Caco-2 (cell line): ENCODE results near the gene OR51A2. TPM values are rescaled to one million over a fixed set of nuclear protein-coding genes. Genes with fewer than 3 reads are reported as not detected.

Source experiments
- BruUV-seq: library from RNA; stranded (reverse); fragments of 400-500 nt; replicated peaks from 2 replicates; lab custom pipeline; 2021; lab: Mats Ljungman, UMichigan
- CTCF ChIA-PET: fragments of 300-600 bp; sonication (Branson Sonifier 250); formaldehyde crosslinking; loops from one replicate; lab custom pipeline; 2022; ENCODE audit warnings: antibody characterized with exemption; lab: Charles Lee
- POLR2A ChIA-PET: fragments of 300-600 bp; sonication (Branson Sonifier 250); formaldehyde crosslinking; loops from one replicate; lab custom pipeline; 2022; ENCODE audit warnings: antibody characterized with exemption; lab: Charles Lee
- DNase-seq, 2 experiments: peaks; one replicate each; pipeline versions ENCODE4 v3.0.0 to v3.0.0-alpha.2; 2020 to 2022
- H3K27me3 ChIP-seq: replicated peaks from 2 replicates; pipeline ENCODE4 v1.6.0; 2011; ENCODE audit warnings: low read length; ENCODE audit not compliant: control insufficient read depth, insufficient read depth
- H3K36me3 ChIP-seq: 2 replicates; pipeline ENCODE4 v1.5.1; 2011; ENCODE audit warnings: low read length; ENCODE audit not compliant: control insufficient read depth, insufficient read depth
- H3K4me1 ChIP-seq: fragments of 250-450 bp; sonication (Bioruptor Pico); 2 replicates; pipeline ENCODE4 v1.5.1; 2020; ENCODE audit warnings: mild to moderate bottlenecking
- H3K4me3 ChIP-seq: 2 replicates; pipeline ENCODE4 v1.5.1; 2011; ENCODE audit warnings: low read depth, mild to moderate bottlenecking, control low read depth, low read length
- H3K9me3 ChIP-seq: fragments of 250-450 bp; sonication (Bioruptor Pico); 2 replicates; pipeline ENCODE4 v1.5.1; 2020; ENCODE audit warnings: mild to moderate bottlenecking, moderate library complexity
- H3K27ac Mint-ChIP-seq: one replicate; pipeline ENCODE4 v1.8.0; 2022; ENCODE audit warnings: mixed read lengths; ENCODE audit not compliant: unreplicated experiment
- H3K27me3 Mint-ChIP-seq: one replicate; pipeline ENCODE4 v1.8.0; 2022; ENCODE audit warnings: mixed read lengths; ENCODE audit not compliant: insufficient read depth, unreplicated experiment
- H3K36me3 Mint-ChIP-seq: one replicate; pipeline ENCODE4 v1.8.0; 2022; ENCODE audit warnings: mild to moderate bottlenecking, mixed read lengths; ENCODE audit not compliant: insufficient read depth, unreplicated experiment
- H3K4me1 Mint-ChIP-seq: one replicate; pipeline ENCODE4 v1.8.0; 2022; ENCODE audit warnings: low read depth, mixed read lengths; ENCODE audit not compliant: unreplicated experiment
- H3K4me3 Mint-ChIP-seq: one replicate; pipeline ENCODE4 v1.8.0; 2022; ENCODE audit warnings: mild to moderate bottlenecking, moderate library complexity, mixed read lengths; ENCODE audit not compliant: unreplicated experiment
- H3K9me3 Mint-ChIP-seq: one replicate; pipeline ENCODE4 v1.8.0; 2022; ENCODE audit warnings: mixed read lengths; ENCODE audit not compliant: unreplicated experiment
- CTCF ChIP-seq, 2 experiments: fragments of 200-600 bp in 1 of 2; IDR thresholded peaks; 1 replicate in 1 of 2; 2 replicates in 1 of 2; pipeline versions ENCODE4 v1.5.1 to v1.8.0; 2011 to 2022; ENCODE audit warnings: antibody characterized with exemption in 1 of 2, control low read depth in 1 of 2, inconsistent platforms in 1 of 2, low read depth in 1 of 2, low read length in 1 of 2, mild to moderate bottlenecking in 1 of 2, moderate library complexity in 1 of 2; ENCODE audit not compliant: insufficient read depth in 1 of 2, severe bottlenecking in 1 of 2, unreplicated experiment in 1 of 2
- intact Hi-C: fragments of 100-400 bp; cut with micrococcal nuclease; formaldehyde crosslinking; loops from one replicate; pipeline ENCODE4 v1.10.0; 2022; ENCODE audit not compliant: unreplicated experiment
- total RNA-seq: library from RNA; stranded (reverse); gene quantifications from 2 replicates; pipeline ENCODE4 v1.2.3, GENCODE V29; 2022

OR51A2 gene
- total RNA-seq, 1 experiment from 2014 or later = not detected

- no peaks in the 10 kb centered on the region for H3K9me3 Mint-ChIP-seq
- Histone ChIP-seq H3K9me3 (no peaks in the 10 kb centered on the region), H3K27me3 (no peaks in the 10 kb centered on the region), H3K4me1 (no peaks in the 10 kb centered on the region), H3K4me3 (no peak overlapping the region), H3K36me3 (no peaks in the 10 kb centered on the region)
- DNase-seq = no peak
- BruUV-seq = no TSS peak
- no peaks in the 10 kb centered on the region for H3K4me1 Mint-ChIP-seq
- CTCF ChIA-PET = interaction anchor here (0.7 to 1.4 kb wide), 4 partner anchors 203 to 383 kb away, joined by 3 to 8 read pairs (median 3); partner anchors contain the start of genes OR51D1, OR51E2 and TRIM68
- H3K36me3 Mint-ChIP-seq = no peaks in the 10 kb centered on the region
- H3K27me3 Mint-ChIP-seq = peaks cover 8% of the 10 kb centered on the region
- H3K4me3 Mint-ChIP-seq = no peak overlapping the region
- TF ChIP-seq CTCF (IDR thresholded peaks at IDR 0.05; ENCODE audit: insufficient read depth in 1 of 2, low read depth in 1 of 2, low read length in 1 of 2, severe bottlenecking in 1 of 2, unreplicated experiment in 1 of 2) = peak; percentile 22 to 65
- intact Hi-C loops = no loop called here
- H3K27ac Mint-ChIP-seq = no peak overlapping the region
- POLR2A ChIA-PET = no interaction called here
Observed at GRCh38 chr11:4991060-4991459, 35.5 kb upstream of the OR51A2 start.

- no peaks in the 10 kb centered on the region for H3K27me3 ChIP-seq
- no peak for TF ChIP-seq CTCF (IDR thresholded peaks at IDR 0.05; ENCODE audit: insufficient read depth in 1 of 2, low read depth in 1 of 2, low read length in 1 of 2, severe bottlenecking in 1 of 2, unreplicated experiment in 1 of 2)
- intact Hi-C loops = no loop called here
- Mint-ChIP-seq H3K27ac (no peak overlapping the region), H3K9me3 (no peaks in the 10 kb centered on the region), H3K4me1 (peaks cover 11% of the 10 kb centered on the region), H3K4me3 (no peak overlapping the region), H3K36me3 (no peaks in the 10 kb centered on the region), H3K27me3 (peaks cover 6% of the 10 kb centered on the region)
- DNase-seq = peak in 1 of 2 experiments; percentile 39
- POLR2A ChIA-PET = no interaction called here
- no peaks in the 10 kb centered on the region for H3K36me3 ChIP-seq
- H3K4me1 ChIP-seq = no peaks in the 10 kb centered on the region
- no TSS peak for BruUV-seq
- no peak overlapping the region for H3K4me3 ChIP-seq
- CTCF ChIA-PET = no interaction called here
- H3K9me3 ChIP-seq = no peaks in the 10 kb centered on the region
Observed at GRCh38 chr11:4983841-4984240, 28.3 kb upstream of the OR51A2 start.

- Mint-ChIP-seq H3K27me3 (peaks cover 11% of the 10 kb centered on the region), H3K27ac (no peak overlapping the region), H3K4me3 (no peak overlapping the region), H3K4me1 (peaks cover 11% of the 10 kb centered on the region), H3K36me3 (no peaks in the 10 kb centered on the region), H3K9me3 (no peaks in the 10 kb centered on the region)
- DNase-seq = no peak
- BruUV-seq = no TSS peak
- ChIA-PET POLR2A (no interaction called here), CTCF (no interaction called here)
- intact Hi-C loops = no loop called here
- Histone ChIP-seq H3K4me1 (no peaks in the 10 kb centered on the region), H3K9me3 (no peaks in the 10 kb centered on the region), H3K27me3 (no peaks in the 10 kb centered on the region), H3K36me3 (no peaks in the 10 kb centered on the region), H3K4me3 (no peak overlapping the region)
- no peak for TF ChIP-seq CTCF (IDR thresholded peaks at IDR 0.05; ENCODE audit: insufficient read depth in 1 of 2, low read depth in 1 of 2, low read length in 1 of 2, severe bottlenecking in 1 of 2, unreplicated experiment in 1 of 2)
Observed at GRCh38 chr11:4982678-4983077, 27.2 kb upstream of the OR51A2 start.
